SH-SY5Y (cell line): Measurements from ENCODE around the gene HAPLN2.

Experiments
- GATA2 ChIP-seq: IDR thresholded peaks from 2 replicates; pipeline ENCODE4 v1.6.1; 2011; ENCODE audit warnings: mild to moderate bottlenecking, low read depth, low read length
- GATA3 ChIP-seq: IDR thresholded peaks from 2 replicates; pipeline ENCODE4 v1.6.1; 2011; ENCODE audit warnings: low read depth, mild to moderate bottlenecking, low read length, moderate library complexity

- TF ChIP-seq GATA2: no peak
- no peak for TF ChIP-seq GATA3
Observed at GRCh38 chr1:156586892-156587477, 32.2 kb upstream of the HAPLN2 start.
